GM12801 (cell line): ENCODE results near the gene SORCS3.

Experiments
- TF ChIP-seq, protein P1 (sequence below): IDR thresholded peaks from one replicate; pipeline ENCODE4 v1.5.1; 2011; ENCODE audit warnings: control low read depth; ENCODE audit not compliant: insufficient read length; ENCODE audit errors: extremely low read depth

SORCS3 gene

DNA sequence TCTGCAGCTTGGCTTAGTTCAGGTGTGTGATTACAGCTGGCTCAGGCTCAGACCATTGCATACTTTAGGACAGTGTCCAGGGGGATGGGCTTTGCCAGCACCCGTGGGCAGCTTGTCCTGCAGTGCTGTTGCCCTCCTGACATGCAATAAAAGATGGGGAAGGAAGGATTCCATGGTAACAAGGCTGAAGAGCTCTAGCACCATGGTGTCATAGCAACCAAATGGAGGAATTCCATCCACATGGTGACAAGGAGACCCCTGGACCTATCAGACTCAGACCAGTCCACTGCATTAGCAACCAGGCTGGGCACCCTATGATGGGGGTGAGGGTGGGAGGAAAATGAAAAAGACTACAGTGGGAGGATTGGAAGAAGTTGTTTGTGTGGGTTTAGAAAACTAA lies 49.9 kb downstream of the SORCS3 start:
- TF ChIP-seq, protein P1, sequence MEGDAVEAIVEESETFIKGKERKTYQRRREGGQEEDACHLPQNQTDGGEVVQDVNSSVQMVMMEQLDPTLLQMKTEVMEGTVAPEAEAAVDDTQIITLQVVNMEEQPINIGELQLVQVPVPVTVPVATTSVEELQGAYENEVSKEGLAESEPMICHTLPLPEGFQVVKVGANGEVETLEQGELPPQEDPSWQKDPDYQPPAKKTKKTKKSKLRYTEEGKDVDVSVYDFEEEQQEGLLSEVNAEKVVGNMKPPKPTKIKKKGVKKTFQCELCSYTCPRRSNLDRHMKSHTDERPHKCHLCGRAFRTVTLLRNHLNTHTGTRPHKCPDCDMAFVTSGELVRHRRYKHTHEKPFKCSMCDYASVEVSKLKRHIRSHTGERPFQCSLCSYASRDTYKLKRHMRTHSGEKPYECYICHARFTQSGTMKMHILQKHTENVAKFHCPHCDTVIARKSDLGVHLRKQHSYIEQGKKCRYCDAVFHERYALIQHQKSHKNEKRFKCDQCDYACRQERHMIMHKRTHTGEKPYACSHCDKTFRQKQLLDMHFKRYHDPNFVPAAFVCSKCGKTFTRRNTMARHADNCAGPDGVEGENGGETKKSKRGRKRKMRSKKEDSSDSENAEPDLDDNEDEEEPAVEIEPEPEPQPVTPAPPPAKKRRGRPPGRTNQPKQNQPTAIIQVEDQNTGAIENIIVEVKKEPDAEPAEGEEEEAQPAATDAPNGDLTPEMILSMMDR, result no peak

GRCh38 chr10:104694074-104694473 lies 53.0 kb downstream of the SORCS3 start:
- TF ChIP-seq, protein P1, result no peak

DNA sequence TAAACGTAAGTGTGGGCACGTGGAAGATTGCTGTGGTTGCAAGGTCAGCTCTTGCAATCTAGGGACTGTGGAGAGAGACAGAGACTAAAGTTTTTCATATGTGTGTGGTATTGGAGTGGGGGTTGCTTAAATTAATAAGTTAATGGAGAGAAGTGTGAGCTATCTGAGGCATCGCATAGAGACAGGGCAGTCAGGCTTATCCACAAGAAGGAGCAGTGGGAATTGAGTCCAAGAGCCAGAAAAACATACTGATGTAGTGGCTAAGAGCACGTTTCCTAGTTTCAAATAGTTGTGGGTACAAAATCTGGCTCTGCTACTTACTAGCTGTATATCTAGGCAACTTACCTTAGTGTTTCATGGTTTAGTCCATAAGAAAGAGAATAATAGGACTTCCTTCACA lies 65.8 kb downstream of the SORCS3 start:
- TF ChIP-seq, protein P1, result no peak

- TF ChIP-seq, protein P1, result no peak
Observed at GRCh38 chr10:104707602-104708459, 66.7 kb downstream of the SORCS3 start.

DNA sequence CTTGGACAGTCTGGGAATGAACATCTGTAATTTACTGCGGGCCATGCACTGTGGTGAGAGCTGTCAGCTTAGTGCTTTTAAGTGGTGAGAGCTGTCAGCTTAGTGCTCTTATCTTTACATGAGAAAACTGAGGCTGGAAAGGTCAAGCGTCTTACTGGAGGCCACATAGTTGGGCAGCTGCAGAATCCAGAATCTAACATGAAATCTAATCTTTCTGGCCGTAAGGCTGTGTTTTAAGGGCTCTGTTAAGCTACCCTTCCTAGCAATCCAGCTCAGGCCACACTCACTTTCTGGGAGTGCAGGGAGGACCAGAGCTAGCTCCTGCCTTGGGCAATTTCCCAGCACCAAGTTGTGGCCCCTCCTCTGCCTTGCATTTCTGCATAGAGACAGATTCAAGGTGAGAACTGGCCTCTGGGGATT lies 70.2 kb downstream of the SORCS3 start:
- TF ChIP-seq, protein P1, result no peak

- TF ChIP-seq, protein P1, result no peak
Observed at GRCh38 chr10:104731192-104731591, 90.1 kb downstream of the SORCS3 start.

- TF ChIP-seq, protein P1, result no peak
Observed at GRCh38 chr10:104732222-104732621, 91.1 kb downstream of the SORCS3 start.
